Stimulated activated CD8-positive, alpha-beta memory T cell treated with anti-CD3 and anti-CD28 coated beads, Interleukin-15, amount 100 ng/mL, for 1 hour (primary cell): ENCODE results near the gene PDE1C.

Experiments used
- DNase-seq: peaks from one replicate; pipeline ENCODE4 v3.0.0-alpha.2; 2020; ENCODE audit warnings: low read depth

PDE1C gene

DNA sequence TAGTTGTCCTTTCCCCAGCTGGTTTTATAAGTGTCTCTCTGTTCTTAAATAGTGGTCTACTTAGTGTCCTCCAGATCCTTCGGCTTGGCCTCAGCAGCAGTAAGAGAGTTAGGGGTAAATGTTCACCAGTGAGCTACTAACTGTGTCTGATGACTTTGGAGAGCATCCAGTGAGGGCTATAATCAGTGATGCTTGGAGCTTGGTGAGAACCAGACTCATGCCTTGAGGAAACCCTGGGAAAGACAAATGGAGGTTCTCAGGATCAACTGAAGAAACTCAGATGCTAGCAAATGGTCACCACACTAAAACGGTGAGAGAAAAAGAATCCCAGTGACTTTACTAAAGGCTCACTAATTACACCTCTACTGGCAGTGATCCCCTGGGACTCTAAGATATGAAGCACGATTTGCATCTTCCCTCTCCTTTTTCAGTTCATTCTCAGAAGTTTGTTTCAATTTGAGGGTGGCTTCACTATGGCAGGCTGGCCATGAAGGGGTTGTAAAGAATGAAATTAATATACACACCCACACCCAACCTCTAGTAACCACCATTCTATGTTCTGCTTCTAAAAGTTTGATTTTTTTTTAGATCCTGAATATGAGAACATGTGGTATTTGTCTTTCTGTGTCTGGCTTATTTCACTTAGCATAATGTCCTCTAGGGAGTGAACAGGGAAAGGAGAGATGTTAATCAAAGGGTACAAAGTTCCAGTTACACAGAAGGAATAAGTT, 177.9 kb downstream of the PDE1C start:
- DNase-seq = no peak

DNA sequence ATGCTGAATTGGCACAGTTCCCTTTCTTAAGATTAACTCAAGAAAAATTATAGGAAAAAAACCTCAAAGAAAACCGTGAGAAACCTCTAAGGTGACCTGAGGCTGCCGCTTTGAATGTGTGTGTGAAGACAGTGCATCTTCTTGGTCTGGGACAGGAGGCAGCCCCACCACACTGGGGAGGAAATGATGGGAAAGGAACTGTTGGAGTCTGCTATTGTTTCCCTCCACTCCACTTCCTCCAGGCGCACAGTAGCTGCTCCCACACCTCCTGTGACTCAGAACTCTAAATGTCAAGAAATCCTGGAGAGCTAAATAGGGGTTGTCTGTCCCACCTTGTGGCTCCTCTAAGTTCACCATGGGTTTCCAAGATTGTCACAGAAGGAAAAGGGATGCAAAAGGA, 179.4 kb downstream of the PDE1C start:
- no peak for DNase-seq

DNA sequence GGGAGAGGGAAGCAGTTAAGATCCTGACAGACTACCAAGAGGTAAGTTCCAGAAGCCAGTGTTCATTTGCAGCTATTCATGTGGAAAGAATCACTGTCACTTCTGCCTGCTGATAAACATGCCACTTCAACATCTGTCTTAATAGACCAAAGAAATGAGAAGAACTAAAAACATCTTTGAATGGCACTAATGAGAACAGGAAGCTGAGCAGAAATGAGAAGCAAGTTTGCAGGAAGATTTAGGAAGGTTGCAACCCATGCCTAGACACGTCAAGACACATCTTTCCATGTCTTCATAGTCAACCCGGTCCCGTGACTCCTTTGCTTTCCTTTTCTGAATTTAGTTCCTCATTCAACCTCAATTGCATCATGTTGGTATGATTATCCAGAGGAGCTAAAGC, 180.0 kb downstream of the PDE1C start:
- DNase-seq = no peak

DNA sequence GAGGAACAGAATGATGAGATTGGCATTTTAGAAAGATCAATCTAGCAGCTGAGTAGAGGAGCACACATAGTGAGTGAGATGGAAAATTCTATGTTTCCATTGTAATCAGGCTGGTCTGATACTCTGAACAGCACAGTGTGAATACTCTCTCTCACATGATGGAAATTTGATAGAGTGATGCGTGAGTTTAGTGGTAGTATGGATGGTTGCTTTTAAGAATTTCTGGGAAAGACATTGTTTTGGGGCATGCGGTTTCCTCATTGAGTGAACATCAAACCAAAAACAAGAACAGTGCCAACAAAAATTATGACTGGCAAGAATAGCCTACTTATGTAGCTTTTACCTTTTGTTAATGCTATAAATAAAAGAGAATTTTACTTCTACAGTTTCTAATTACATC, 183.2 kb downstream of the PDE1C start:
- DNase-seq = no peak

DNA sequence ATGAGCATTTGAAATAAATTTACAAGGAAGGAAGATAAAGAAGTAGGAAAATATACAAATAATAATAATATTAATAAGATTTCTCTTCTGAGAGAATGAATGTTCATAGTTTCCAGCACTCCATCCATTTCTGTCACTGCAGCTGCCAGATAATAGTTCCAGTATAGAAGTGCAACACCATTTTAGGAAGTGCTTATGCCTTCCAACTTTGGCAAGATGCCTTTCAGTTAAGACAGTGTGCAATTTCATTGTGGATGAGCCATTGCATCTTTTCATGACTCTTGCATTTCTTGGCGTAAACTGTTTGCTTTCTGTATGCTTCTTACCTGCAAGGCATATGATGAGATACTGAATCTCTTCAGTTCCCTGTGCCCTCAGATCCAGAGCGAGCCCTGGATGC, 185.0 kb downstream of the PDE1C start:
- DNase-seq = no peak

DNA sequence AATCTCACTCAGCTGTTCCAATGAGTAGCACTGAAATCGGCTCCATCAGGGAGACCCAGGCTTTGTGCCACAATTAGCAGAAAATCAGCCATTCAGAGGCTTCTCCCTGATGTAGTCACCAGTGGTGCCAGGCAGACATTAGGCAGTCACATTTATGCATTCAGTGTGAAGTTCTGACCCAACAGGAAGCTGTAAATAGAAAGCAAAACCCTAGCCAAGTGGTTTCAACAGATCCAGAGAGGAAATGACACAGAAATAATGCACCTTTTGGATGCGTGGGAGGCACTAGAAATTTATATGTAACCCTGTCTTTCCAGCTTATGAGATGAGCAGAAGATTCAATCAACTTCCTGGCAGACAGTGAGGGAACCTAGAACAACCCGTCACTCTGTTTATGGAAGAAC, 186.4 kb downstream of the PDE1C start:
- no peak for DNase-seq

DNA sequence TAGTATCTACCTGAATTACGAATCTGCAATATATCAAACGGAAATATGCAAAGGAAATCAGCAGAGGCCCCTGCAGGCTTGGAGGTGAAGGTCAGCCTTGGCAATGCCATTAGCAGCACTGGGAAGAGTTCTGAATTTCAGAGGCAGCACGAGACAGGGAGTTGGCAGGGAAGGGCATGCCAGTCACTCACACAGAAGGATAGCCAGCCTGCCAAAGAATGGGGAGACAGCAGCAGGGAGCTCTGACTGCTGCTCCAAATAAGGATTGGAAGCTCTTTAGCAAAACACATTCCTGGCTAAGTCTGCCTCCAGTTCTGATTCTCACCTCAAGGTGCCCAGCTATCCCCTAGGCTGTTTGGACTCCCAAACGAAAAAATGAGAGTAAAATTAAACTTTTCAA, 188.0 kb downstream of the PDE1C start:
- no peak for DNase-seq

DNA sequence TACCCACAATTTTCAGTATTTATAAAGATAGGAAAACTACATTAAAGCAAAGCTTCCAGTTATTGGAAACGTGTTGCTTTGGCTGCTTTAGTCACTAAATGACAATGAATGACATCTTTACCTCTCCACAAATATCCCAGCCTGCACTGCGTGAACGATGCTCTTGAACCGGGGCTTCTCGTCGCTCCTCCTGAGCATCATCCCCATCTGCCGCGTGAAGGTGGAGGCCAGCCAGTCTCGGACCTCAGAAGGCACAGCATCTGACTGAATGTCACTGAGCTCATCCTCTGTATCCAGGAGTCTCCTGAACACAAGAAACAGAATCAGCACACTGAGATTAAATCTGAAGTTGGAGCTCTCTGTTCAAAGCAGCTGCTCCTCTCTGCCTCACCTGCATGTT, 191.3 kb downstream of the PDE1C start:
- DNase-seq = no peak

DNA sequence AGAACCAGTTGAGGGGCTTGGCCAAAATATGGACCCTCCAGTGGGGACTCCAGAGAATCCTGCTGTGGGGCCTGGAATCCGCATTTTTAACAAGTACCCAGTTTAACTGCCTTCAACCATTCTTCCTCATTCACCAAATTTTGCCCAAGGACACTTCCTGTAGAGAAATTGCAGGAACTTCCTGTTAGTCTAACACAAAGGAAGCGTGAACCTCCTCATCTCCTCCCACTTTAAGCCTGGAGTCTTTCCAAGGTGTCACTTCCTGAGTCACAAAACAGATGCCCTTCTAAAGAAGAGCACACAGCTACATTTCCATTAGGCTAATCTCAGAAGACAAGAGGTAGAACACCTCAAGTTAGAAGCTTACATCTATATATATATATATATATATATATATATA, 194.8 kb downstream of the PDE1C start:
- no peak for DNase-seq

DNA sequence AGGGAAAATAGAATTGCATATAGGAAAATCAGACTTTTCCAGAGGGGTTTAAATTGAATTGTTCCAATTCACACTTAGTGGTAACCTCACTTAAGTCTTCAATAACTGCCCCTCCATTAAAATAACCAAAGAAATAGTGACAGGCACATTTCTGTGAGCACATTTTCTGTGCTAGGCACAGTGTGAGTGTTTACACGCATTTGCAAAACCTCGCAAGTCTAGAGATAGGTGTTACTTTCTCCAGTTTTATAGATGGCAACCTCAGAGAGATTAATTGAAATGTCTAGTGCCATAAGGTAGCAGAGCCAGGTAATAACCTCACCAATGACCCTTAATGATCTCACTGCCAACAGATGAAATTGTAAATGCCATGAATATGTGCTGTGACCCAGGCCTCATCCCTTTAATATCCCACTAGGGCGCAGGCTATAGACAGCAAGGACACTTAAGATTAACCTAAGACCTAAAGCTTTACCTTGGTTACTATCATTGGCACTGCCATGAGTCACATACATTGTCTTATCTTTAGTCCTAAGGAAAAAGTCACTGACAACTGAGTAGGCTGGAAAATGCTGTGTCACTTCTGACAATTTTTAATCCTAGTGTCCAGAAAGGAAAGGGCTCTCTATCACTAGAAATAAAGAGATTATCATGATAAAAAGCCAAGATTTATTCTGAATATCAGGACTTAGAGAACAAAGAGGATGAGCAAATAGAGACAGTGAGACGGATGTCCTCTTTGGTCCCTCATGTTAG, 195.4 kb downstream of the PDE1C start:
- DNase-seq = no peak

DNA sequence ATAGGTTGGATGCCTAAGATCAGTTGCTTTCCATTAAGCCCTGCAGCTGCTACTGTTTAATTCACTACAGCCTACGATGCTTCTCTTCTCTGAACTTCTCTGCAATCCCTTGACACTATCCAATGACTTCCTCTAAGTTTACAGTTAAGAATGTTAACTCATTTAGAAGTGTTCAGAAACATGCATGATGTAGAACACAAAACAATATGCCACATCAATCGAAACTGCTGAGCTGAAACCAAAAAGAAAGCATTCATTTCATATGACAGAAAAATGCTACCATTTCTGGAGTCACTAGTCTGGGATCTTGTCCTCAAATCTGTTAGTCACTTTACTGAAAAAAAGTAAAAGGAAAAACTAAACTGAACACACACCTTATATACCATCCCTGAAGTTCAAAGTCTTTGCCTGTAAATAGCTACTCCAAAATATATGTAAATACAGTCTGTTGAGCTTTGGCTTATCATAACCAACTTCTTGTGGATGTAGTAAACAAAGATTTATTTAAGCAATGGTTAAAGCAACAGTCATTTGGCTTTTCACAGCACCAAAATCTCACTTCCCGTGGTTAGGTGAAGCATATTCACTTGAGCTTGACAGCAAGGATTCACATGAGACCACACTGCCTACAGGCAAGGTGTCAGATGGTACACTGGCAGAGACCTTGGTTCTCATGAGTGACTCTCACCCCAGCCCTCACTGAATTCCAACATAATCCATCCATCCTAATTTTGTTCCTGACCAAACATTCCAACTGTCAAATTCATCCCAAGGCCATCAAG, 196.2 kb downstream of the PDE1C start:
- no peak for DNase-seq

DNA sequence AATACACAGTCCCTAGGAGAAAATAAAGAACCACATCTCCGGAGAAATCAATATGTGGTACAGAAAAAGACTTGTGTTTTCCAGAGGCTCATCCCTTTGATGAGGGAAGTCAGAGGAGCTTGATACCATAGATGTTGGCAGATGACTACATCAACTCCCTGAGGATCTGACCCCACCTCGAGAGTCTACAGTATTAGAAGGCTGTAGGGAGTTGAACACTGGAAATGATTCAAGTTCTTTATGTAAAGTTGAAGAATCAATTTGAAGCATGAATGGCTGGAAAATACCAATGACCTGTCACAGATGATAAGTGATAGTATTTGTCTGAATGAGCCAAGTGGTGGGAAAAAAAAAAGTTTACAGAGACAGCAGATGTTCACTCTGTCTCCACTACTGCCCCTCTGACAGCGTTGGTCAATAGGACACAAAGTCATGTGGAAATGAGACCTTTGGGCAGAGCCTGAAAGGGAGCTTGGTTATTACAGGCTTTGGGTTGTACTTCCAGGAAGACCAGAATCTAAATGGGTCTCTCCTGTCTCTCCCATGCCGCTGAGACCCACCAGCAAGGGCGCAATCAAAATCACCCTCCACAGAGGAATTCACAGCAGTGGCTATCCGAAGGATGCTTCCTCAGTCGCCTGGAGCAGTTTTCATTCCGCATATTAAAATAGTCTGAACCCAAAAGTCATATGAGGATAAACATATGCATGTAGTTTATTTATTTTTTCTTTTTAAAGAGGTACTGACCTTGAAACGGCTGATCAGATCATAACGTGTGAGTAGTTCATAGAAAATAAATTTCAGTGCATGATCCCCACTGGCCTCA, 197.4 kb downstream of the PDE1C start:
- no peak for DNase-seq

DNA sequence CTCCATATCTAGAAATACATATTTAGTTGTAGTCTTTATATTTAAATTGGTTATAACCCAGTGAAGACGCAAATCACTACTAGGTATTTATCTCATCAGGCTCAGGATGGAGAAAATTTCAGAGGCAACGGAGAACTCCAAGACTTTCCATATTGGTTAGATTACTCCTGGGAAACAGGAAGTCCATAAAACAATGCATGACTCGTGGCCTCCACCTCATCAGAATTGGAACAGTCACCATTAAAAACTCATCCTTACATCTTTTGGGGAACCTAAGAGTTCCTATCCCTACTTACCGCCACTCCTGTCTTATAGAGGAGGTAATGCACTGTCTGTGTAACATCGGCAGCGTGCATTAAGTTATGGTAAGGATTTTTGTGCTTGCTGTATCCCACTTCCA, 205.6 kb downstream of the PDE1C start:
- DNase-seq = no peak

DNA sequence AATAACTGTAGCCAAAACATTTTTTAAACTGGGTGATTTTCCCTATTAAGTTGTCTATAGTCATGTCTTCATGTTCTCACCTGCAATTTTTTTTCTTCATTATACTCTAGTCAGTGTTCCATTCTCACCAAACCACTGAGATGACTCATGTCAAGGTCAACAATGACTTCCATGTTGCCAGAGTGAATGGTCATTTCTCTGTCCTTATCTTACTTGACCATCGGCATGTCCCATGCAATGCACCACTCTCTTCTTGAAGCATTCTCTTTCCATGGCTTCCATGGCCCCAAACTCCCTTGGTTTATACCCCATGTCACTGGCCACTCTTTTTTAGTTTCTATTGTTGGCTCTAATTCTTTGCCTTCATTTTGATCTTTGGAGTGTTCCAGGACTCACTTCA, 209.3 kb downstream of the PDE1C start:
- DNase-seq = no peak

DNA sequence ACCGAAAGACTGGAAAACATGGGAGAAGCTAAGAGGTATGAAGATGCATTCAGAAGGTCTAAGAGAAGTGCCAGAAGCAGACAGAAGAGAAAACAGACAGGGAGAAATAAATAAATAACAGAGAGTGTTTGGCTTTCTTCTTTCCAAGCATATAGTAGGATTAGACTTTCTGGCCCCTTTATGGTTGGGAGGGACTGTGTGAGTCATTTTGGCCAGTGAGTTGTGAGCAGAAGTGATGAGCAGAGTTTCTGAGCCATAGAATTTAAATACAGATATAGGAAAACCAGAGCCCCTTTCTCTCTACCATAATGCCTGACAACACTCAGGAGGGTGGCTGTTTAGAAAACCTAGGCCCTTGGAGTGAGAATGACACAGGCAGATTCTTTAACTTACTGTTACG, 212.2 kb downstream of the PDE1C start:
- no peak for DNase-seq

DNA sequence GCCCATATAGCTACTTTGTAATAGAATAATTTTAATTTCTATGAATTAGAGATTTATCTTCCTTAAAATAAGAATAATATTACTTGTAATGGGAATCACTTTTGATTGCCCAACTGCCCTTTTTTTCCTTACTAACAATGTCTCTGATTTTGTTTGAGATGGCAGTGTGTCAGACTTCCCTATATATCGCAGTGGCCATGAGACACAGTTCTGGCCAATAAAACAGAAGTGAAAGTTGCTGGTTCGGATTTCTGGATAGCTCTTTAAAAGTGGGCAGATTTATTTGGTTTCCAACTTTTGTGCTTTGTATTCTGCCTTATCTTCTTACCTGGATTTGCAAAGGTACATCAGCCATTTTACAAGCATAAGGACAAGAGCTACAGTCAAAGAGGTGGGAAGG, 213.0 kb downstream of the PDE1C start:
- DNase-seq = no peak

DNA sequence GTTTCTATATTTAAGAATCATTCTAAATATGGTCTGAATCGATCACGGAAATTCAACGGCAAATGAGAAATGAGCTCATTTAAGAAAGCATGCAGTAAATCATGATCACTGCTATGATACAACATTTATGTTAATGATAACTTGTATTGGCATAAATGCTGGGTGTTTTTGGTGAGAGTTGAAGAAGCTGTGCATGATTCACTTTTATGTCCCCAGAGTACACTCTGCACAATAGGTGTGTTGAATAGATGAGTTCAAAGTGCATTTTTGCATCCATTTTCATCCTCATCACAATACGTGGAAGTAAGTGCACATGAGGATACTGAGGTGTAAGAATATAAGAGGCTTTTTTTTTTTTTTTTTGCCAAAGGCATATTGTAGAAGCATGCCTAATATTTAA, 213.9 kb downstream of the PDE1C start:
- DNase-seq = no peak

DNA sequence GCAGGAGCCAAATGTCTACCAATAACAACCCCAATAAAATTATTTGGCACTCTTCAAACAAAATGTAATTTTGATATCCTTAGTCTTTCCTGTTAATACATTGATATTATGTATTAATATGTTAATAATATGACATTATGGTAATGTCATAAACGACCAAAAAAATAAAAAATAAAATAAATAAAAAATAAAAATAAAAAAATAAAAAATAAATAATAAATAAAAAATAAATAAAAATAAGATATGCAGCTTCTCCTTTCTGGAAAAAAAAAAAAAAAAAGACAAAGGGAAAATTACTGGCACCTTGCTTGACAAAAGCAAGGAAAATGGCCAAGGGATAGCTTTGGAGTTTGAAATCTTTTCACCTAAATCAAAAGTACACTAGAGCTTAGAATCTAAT, 214.7 kb downstream of the PDE1C start:
- no peak for DNase-seq

DNA sequence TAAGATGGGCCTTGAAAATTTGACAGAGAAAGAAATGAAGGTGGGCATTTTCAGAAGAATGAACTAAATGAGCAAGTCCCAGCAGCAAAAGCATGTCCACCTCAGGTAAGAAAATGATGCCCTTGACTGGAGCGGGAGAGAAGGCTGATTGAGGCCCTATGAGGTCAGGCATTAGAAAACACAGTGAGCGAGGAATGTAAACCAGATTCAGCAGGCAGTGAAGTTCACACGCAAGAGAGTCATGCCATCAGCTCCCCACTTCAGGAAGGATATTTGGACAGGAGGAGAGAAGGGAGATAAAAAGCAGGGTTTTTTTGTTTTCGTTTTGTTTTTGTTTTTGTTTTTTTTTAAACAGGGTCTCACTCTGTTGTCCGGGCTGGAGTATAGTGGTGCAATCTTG, 216.8 kb downstream of the PDE1C start:
- DNase-seq = no peak

DNA sequence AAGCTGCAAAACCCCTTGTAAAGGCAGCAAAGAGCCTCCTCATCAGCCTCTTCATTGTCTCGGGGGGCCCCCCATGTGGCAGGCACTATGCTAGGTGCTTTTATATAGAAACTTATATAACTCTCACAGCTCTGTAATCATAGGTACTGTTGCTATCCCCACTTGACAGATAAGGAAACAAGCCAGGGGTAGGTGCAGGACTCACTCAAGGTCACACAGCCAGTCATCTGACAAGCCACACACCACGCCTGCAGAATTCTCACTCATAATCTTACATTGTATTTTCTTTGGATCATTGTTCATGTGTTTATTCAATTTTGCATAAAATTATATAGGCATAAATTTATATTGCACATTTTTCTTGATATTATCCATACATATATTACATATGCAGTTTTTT, 217.7 kb downstream of the PDE1C start:
- DNase-seq = no peak

DNA sequence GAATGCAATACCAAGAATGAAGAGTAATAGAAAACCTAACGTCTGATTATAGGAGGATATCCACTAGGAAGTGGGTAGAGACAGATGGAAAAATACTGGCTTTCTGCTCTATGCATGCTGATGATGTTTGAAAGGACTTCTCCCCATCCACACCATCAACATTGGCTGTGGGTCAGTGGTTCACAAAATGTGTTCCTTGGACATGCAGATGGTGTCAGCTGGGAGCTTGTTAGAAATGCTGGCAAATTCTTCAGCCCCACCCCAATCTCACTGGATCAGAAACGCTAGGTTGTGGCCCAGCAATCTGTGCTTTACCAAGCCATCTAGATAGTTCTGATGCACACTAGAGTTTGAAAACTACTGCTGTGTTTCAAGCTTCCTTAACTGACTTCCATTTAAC, 219.1 kb downstream of the PDE1C start:
- DNase-seq = no peak

DNA sequence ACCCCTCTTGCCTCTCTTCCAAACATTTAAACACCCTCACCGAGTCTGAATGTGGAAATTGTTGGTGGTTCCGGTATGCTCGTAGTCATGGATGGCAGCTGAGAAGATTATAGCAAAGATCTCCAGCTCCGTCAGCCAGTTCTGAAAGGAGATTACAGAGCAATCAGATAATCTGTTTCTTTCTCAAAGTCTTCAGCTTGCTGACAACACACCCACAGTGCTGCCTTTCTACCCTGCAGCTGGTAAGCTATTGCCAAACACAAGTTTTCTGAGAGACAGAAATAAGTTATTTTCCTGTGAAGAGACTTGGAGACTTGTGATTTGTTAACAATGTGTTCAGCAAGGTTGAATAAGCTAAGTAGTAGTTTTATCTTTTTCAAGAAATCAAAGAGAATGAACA, 219.6 kb downstream of the PDE1C start:
- no peak for DNase-seq
